Eye (tissue), 1 donor: ENCODE results near the gene FBXW9.
"Not testable (repeated sequence)": the region's sequence is repeated elsewhere in the genome, so short reads cannot be mapped to it uniquely, and the experiment has no call there.

ENCODE experiments used
- DNase-seq: peaks from one replicate; pipeline ENCODE4 v3.0.0-alpha.2; 2015

Gene FBXW9

GRCh38 chr19:12696366-12697335 is at the start of gene FBXW9:
Gene FBXW9, minus strand, starts transcription at chr19:12696631. Its CDS starts 50 bp downstream, at chr19:12696581.
- DNase-seq: peak; percentile 99

GRCh38 chr19:12745166-12745897 is 48.9 kb upstream of the FBXW9 start:
- DNase-seq: no peak

GRCh38 chr19:12737835-12738351 is 41.5 kb upstream of the FBXW9 start:
- DNase-seq: no peak

GRCh38 chr19:12736995-12737834 is 40.8 kb upstream of the FBXW9 start, which contains the start of gene GET3:
Gene GET3, plus strand, starts transcription at chr19:12737497. Its CDS starts 9 bp downstream, at chr19:12737506.
- peak; percentile 99 for DNase-seq

GRCh38 chr19:12733369-12734214 is 37.2 kb upstream of the FBXW9 start:
- DNase-seq: peak; percentile 39

- DNase-seq: no peak
Measured at GRCh38 chr19:12731337-12731736, 34.9 kb upstream of the FBXW9 start.

DNA sequence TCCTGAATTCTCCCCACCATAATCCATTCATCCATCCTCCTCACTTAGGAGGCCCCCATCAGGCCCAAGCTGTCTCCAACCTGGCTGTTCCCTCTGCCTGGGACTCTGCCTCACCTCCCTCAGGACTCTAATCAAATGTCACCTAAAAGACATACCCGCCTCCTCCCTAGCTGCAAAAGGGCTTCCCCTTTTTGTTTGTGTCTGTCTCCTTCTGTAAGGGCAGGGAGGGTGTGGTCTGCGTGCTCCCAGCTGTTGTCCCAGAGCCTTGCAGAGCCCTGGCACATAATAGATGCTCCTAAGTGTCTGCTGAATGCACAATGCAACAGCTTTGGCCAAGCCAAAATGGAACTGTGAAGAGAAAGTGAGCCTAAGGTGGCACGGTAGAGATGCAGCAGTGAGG is 33.6 kb upstream of the FBXW9 start:
- no peak for DNase-seq

GRCh38 chr19:12727745-12728433 is 31.5 kb upstream of the FBXW9 start:
- no peak for DNase-seq

DNA sequence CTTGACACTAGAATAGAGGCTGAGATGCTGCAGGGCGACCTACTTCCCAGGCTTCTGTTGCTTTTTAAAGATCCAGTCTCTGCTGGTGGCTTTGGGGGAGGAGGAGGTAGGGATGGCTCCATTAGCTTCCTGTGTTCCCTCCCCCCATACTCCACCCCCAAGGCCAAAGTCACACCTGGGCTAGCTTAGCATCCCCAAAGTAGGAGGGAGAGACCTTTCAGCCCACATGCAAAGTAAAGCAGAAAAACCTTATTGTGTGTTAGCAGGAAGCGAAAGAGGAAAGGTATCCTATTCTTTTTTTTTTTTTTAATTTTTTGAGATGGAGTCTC is 30.5 kb upstream of the FBXW9 start:
- no peak for DNase-seq

DNA sequence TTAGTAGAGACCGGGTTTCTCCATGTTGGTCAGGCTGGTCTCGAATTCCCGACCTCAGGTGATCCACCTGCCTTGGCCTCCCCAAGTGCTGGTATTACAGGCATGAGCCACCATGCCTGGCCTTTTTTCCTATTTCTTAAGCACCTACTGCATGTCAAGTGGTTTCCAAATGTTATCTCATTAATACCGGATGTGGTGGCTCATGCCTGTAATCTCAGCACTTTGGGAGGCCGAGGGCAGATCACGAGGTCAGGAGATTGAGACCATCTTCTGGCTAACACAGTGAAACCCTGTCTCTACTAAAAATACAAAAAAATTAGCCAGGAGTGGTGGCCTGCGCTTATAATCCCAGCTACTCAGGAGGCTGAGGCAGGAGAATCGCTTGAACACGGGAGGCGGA is 29.2 kb upstream of the FBXW9 start:
- not testable (repeated sequence) for DNase-seq

- DNase-seq: peak; percentile 89
Measured at GRCh38 chr19:12723641-12724426, 27.4 kb upstream of the FBXW9 start, which contains the start of gene TNPO2. Gene TNPO2, minus strand, starts transcription at chr19:12723932. Its CDS starts 2,955 bp downstream, at chr19:12720977.

- DNase-seq: no peak
Measured at GRCh38 chr19:12723381-12723640, 26.9 kb upstream of the FBXW9 start.

DNA sequence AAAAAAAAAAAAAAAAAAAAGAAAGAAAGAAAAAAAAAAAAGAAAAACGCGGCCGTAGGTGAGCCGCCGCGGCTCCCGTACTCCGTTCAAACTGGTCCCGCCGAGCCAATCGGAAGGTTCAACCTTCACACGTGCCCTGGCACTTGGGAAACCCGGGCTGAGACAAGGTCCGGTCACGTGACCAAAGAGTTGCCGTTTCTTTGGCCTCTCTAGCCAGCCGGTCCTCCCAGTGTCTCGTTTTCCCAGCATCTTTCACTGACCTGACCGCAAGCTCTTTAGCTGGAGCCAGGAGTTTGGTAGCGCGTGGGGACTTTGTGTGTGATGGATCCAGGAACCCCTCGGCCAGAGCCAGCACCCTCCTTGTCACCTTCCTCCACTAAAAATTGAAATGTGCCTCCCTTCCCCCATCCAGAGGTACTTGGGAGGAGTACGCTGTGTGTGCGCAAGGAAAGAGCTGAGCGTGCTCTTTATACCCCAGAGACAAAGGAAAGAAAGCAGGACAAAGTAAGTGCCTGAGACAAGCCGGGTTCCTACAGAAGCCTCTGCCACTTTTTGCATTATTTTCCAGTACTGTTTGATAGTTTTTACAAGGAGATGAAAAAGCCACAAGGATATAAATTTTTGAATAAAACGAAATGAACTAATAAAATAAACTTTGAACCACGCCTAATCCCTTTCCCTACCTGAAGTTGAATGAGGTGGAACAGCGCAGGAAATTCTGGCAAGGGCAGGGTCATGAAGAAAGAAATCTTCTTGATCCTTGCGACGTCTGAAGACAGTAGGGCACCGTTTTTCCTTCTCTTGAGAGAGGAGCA is 26.3 kb upstream of the FBXW9 start:
- DNase-seq: peak; percentile 99

DNA sequence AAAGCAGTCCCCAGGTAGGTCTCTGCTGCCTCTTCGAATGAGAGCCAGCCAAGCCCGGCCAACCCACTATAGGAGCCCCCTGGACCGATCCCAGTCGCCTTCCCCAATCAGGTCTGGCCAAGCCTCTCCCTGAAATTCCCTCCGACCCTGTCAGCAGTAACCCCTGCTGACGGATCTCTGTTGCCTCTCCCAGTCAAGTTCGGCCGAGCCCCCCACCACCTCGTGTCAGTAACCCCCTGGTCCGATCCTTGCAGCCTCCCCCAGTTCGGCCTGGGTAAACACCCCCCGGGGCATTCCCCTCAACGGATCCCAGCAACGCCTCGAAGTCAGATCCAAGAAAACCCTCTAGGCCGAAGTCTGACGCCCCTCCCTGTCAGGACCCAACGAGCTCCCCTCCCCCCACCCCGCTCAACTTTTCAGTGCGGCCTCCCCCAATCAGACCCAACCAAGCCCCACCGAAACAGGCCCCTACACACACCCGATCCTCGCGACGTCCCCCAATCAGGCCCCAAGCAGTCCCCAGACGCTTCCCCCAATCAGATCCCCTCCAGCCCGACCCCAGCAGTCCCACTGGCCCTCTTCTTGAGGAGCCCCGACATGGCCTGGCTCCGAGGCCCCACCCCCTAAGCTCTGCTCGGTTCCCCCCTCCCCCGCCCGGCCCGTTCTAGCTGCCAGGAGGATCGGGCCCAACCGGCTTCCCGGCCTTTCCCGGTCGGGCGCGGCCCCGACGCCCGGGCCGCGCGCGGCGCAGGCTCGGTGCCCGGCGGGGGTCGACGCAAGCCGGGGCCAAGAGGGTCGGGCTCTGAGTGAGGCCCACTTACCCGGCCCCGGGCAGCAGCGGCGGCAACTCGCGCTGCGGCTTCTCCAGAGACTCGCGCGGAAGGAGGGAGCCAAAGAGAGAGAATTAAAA is 25.5 kb upstream of the FBXW9 start:
- peak; percentile 83 for DNase-seq

- peak; percentile 58 for DNase-seq
Measured at GRCh38 chr19:12720851-12721655, 24.6 kb upstream of the FBXW9 start.

GRCh38 chr19:12720296-12720695 is 23.9 kb upstream of the FBXW9 start:
- DNase-seq: no peak

DNA sequence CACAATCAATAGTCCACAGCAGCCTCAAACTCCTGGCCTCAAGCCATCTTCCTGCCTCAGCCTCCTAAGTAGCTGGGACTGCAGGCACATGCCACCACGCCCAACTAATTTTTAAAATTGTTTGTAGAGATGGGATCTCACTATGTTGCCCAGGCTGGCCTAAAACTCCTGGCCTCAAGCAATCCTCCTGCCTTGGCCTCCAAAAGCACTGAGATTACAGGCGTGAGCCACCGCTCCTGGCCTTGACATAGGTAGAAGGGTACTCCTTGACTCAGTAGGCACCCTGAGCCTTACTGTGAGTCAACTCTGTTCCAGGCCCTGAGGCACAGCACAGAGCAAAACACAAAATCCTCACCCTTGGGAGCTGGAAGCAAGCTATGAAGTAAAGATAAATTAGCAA is 19.5 kb upstream of the FBXW9 start:
- DNase-seq: no peak
